22Rv1 (cell line): ENCODE measurements around the gene EEF1AKMT3.

Source experiments
- CTCF ChIP-seq: fragments of 450-650 bp; IDR thresholded peaks from 2 replicates; pipeline ENCODE4 v1.5.1; 2017; ENCODE audit warnings: mild to moderate bottlenecking
- ZFX ChIP-seq: fragments of 450-650 bp; IDR thresholded peaks from 2 replicates; pipeline ENCODE4 v1.6.1; 2017; ENCODE audit warnings: antibody characterized with exemption, borderline replicate concordance

DNA sequence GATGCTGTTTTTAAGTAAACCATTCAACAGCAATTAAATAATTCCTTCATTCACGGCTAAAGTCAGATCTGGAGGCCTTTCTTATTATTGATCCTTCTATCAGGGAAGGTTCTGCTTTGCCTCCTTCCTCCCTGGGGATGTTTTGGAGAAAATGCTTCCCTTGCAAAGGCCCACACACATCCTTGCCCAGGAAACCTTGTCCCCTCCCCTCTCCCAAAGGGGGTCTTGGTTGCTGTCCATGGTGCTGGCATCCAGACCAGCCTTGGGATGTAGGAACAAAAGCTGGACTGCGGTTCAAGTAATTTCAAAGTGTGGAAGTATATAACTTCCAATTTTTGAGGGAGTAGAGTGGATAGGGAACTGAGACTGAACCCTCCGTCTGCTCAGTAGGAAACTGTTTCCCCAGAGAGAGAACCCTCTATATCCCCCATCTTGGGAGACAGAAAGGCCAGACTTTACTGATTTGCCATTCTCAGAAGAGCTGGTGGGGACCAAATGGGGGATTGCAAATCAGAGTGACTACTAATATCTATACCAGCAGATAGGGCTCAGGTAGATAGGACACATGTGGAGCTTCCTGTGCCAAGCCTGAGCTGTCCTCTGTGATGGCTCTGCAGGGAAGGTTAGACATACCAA is 11.9 kb upstream of the EEF1AKMT3 start:
- TF ChIP-seq CTCF (no peak), ZFX (no peak)
